IPS DF 19.7 (cell line): Measurements from ENCODE around the gene MCAM.

Source experiments
- DNase-seq: peaks from one replicate; pipeline ENCODE4 v3.0.0-alpha.2; 2013; ENCODE audit warnings: low read depth, low spot score

MCAM gene

DNA sequence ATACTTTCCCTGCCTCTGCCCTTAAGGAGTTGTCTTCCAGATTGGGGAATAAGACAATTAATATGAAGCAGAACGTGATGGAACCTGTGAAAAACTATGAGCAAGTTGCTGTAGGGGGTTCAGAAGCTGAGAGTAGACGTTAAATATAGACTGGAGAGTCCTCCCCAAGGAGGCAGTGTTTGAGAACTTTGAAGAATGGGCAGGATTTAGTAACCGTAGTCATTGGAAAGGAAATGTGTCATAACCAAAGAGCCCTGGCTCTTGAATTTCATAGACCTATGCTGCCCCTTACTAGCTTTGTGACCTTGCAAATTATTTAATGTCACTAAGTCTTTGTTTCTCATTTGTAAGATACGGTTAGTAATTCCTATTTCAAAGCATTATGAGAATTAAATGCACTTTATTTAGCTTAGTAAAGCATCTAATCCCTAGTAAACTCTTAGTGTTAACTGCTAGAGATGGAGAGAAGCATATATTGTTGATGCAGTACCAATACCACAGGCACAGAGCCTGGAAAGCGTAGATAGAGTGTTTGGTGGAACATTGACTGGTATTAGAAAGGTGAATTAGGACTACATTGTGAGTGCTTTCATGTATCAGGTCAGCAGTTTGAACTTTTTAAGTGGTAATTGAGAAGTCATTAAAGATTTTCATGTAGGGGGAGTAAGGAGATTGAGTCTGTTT lies 54.1 kb downstream of the MCAM start:
- DNase-seq: no peak

DNA sequence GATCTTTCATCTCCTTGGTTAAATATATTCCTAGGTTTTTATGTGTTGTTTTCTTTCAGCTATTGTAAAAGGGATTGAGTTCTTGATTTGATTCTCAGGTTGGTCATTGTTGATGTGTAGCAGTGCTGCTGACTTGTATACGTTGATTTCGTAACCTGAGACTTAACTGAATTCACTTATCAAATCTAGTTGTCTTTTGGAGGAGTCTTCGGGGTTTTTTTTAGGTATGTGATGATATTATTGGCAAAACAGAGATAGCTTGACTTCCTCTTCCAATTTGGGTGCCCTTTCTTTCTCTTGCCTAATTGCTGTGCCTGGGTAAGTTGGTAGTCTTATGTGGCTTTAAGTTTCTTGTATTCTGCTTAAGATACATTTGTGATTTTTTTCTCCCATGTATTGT lies 57.9 kb downstream of the MCAM start:
- DNase-seq: no peak
